ENCODE measurements around the gene ST8SIA2. TPM values are rescaled to one million over a fixed set of nuclear protein-coding genes. Genes with fewer than 3 reads are reported as not detected.
A peak's percentile ranks its signal among the peaks of the same experiment; 100 is the strongest.

The ST8SIA2 gene
- under 1 TPM; 0.73 to 0.81 TPM for total RNA-seq
- long read RNA-seq, result 0 reads

- ATAC-seq, result peak; percentile 57
- intact Hi-C loops (cut with DNase I, micrococcal nuclease), result no loop called here
- DNase-seq, result peak in 1 of 2 donors; percentile 11
These were observed at the start of gene ST8SIA2 for GRCh38 chr15:92393071-92393979. Gene ST8SIA2 (plus strand): TSS chr15:92393881. CDS start chr15:92394065, 184 bp downstream.

DNA sequence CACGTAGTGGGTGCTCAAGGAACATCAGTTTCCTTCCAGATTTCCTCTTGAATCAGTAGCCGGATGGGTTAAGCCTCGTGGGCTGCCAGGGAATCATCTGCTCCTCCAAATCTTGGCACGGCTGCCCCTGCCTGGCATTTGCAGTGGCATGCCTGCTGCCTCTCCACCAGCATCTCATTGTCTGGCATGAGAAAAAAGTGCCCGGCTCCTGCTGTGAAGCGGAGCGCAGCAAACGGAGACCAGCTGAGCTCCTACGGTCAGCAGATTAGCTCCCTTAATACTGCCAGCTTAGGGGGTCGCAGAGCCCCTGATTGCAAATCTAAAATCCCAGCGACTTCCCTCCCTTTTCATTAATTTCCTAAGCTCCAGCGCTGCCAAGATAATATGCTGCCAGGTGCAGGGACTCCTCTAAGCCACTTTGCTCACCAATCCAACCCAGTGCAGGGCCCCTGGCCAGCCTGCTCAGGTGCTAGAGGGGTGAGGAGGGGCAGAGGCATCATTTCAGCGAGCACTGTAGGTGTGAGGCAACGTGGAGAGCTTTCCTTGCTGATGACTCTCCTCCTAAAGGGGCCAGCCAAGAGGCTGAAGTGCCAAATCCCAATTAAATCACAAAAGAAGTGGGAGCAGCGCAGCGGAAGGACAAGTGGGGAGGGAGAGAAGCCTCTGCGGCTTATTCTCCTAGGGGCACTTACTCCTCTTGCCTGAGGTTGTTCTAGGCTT lies 49.6 kb upstream of the ST8SIA2 start:
- DNase-seq (no peak), ATAC-seq (no peak)
- intact Hi-C loops (cut with DNase I, micrococcal nuclease), result no loop called here

DNA sequence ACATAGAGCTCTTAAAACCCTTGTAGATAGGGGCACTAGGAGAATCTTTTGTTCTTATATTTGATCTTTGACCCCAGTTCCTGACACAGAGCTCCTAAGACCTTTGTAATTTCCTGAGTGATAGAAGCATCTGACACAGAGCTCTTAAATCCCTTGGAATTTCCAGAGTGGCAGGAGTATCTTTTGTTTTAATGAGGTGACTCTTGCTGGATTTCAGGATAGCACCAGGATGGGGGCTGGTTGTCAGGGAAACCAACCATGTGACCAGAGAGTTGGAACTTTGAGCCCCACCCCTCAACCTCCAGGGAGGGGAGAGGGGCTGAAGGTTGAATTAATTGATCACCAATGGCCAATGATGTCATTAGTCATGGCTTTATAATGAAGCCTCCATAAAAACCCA lies 47.6 kb upstream of the ST8SIA2 start:
- intact Hi-C loops (cut with DNase I, micrococcal nuclease), result no loop called here
- DNase-seq (no peak), ATAC-seq (no peak)

DNA sequence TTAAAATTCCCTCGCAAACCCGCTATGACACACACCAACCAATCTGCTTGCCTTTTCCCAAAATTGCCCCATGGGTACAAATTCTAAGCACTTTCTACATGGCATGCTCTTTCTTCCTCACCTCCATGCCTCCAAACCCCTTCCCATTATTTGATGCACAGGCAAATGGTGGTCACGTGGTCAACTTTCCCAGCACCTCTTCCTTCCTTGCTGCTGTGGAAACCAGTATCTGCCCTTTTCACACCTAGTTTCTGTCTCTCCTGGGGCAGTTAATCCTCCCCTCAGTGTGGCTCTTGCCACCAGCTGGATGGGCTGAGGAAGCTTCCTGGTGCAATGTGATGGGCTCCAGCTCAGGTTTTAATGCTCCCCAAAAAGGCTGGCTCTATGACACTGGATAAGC lies 38.4 kb upstream of the ST8SIA2 start:
- no peak for ATAC-seq
- intact Hi-C loops (cut with DNase I, micrococcal nuclease), result no loop called here
- no peak for DNase-seq

GRCh38 chr15:92361321-92362000 lies 32.2 kb upstream of the ST8SIA2 start:
- ATAC-seq, result no peak
- no peak for DNase-seq
- intact Hi-C loops (cut with DNase I, micrococcal nuclease), result no loop called here

DNA sequence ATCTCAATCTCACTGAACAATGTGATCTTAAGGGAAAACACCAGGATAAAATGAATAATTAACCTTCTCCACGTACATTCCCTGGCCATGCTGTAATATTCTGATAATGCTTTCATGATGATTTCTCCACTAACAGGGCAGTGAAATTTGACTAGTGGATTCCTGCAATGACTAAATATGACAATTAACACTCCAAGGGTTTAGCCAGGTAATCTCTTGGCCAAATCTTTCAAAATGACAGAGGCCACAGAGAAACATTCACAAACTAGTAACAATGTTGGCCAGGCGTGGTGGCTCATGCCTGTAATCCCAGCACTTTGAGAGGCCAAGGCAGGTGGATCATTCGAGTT lies 31.7 kb upstream of the ST8SIA2 start:
- no peak for ATAC-seq
- no peak for DNase-seq
- intact Hi-C loops (cut with DNase I, micrococcal nuclease), result no loop called here

GRCh38 chr15:92365084-92365483 lies 28.6 kb upstream of the ST8SIA2 start:
- peak in 1 of 2 donors; percentile 26 for DNase-seq
- peak; percentile 85 for ATAC-seq
- intact Hi-C loops (cut with DNase I, micrococcal nuclease), result no loop called here

GRCh38 chr15:92365906-92366305 lies 27.8 kb upstream of the ST8SIA2 start:
- DNase-seq (no peak), ATAC-seq (no peak)
- intact Hi-C loops (cut with DNase I, micrococcal nuclease), result no loop called here

- DNase-seq, result no peak
- intact Hi-C loops (cut with DNase I, micrococcal nuclease), result no loop called here
- no peak for ATAC-seq
These were observed 27.3 kb upstream of the ST8SIA2 start for GRCh38 chr15:92366381-92366780.

GRCh38 chr15:92375057-92375456 lies 18.6 kb upstream of the ST8SIA2 start:
- DNase-seq (no peak), ATAC-seq (no peak)
- intact Hi-C loops (cut with DNase I, micrococcal nuclease), result no loop called here

DNA sequence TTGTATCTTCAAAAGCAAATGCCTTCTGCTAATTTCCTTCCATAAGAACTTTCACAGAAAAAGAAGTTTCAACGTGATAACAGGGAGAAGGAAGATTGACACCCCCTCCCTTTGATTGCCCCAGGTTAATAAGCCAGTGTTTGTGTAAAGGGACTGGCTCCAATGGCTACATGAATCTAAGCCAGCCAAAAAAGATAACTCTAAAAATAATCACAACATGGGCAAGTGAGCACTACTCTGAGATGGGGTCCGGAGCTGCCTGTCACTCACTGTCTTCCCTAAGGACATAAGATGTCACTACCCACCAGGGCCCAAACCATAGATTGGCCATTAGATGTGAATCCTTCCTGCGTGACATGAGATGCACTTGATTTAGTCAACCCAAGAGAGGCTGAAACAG lies 17.6 kb upstream of the ST8SIA2 start:
- intact Hi-C loops (cut with DNase I, micrococcal nuclease), result no loop called here
- no peak for ATAC-seq
- no peak for DNase-seq

GRCh38 chr15:92377083-92377789 lies 16.4 kb upstream of the ST8SIA2 start:
- intact Hi-C loops (cut with DNase I, micrococcal nuclease), result no loop called here
- DNase-seq (no peak), ATAC-seq (no peak)

DNA sequence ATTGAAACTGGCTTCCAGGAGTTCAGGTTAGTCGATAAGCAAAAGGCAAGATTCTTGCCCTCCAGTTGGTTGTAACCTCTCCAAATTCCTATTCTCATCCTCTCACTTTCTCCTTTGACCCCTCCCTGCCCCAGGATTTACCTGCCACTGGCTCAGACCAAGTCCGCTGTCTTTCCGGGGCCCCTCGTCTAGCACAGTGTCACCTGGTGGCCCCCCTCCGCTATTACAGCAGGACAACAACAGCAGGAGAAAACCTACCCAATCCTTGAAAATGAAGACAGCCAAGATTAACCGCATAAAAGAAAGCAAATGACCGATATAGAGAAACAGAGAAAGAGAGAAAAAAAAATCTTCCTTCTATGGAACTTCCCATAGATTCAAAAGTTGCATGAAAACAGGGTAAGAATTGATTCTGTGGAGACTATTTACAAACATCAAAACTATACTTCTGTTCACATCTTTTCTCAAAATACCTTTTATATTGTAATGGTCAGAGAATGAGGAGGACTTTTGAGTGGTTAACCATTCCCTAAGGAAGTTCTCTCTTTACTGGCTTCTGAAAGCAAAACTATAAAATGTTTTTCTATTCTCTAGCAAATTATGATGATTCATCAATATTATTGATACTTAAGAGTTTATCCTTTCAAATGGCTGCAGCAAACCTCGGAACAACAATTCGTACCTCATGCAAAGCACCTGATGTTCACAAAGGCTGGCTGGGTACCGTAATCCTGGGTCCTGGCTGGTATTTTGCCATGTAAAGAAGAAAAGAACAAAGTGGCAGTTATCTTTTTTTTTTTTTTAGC lies 10.0 kb upstream of the ST8SIA2 start:
- intact Hi-C loops (cut with DNase I, micrococcal nuclease), result no loop called here
- DNase-seq (peak in 1 of 2 donors; percentile 48), ATAC-seq (peak; percentile 52)

DNA sequence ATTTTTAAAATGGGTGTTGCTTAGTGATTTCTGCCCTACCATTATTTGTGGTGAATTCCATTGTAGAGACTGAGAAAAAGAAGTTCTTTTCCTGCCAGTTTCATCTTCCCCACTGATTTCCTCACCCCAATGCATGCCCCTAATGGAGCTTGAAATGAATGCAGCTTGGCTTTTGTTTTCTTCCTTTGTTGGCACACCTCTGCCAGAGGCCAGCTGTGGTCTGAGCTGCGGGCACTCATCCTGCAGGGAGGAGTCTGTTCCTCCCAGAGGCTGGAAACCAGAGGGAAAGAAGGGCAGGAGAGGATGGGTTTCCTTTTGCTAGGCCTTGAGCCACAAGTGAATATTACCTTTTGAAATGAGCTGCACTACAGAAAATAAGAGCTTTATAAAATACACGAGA lies 9.3 kb upstream of the ST8SIA2 start:
- intact Hi-C loops (cut with DNase I, micrococcal nuclease), result no loop called here
- no peak for ATAC-seq
- DNase-seq, result no peak

DNA sequence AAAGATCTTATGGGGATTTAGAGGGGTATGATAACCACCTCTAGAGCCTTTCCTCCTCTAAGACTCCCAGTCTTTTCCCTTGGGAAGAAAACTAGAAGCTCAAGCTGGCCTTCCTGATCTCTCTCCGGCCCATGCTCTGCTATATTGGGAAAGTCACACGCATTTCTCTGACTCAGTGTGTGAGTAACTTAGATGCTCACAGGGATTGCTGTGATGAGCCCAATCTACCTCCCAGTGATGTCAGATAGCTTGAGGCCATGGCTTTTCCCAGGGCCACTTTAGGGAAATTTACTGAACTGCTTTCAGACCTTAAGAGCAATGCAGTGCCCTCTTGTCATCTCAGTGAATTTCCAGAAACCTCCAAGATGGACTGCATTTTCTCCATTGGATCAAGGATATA lies 8.6 kb upstream of the ST8SIA2 start:
- intact Hi-C loops (cut with DNase I, micrococcal nuclease), result no loop called here
- DNase-seq (no peak), ATAC-seq (no peak)

GRCh38 chr15:92391640-92392039 lies 2.0 kb upstream of the ST8SIA2 start:
- intact Hi-C loops (cut with DNase I, micrococcal nuclease), result no loop called here
- DNase-seq, result no peak
- peak; percentile 54 for ATAC-seq

- DNase-seq, result no peak
- intact Hi-C loops (cut with DNase I, micrococcal nuclease), result no loop called here
- no peak for ATAC-seq
These were observed 1.2 kb upstream of the ST8SIA2 start for GRCh38 chr15:92392462-92392861.

DNA sequence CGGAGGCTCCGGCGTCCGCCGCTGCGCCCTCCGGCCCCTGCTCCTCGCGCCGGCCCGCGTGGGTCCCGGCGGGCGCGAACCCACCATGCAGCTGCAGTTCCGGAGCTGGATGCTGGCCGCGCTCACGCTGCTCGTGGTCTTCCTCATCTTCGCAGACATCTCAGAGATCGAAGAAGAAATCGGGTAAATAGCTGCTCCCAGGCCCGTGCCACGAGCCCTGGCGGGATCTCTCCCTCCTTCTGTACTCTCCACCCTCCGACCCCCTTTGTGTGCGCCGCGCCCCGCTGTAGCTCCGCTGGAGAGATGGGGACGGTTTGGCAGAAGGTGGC lies 263 bp downstream of the ST8SIA2 start:
- intact Hi-C loops (cut with DNase I, micrococcal nuclease), result no loop called here

More for the DNA sequence above, 263 bp downstream of the ST8SIA2 start:
- DNase-seq (no peak), ATAC-seq (no peak)
